GM21367 (cell line): ENCODE results near the gene FIBP.

Source experiments
- ATAC-seq: cut with Tn5 transposase; IDR thresholded peaks from one replicate; pipeline ENCODE4 v1.9.1; 2021; ENCODE audit not compliant: unreplicated experiment

Gene FIBP

DNA sequence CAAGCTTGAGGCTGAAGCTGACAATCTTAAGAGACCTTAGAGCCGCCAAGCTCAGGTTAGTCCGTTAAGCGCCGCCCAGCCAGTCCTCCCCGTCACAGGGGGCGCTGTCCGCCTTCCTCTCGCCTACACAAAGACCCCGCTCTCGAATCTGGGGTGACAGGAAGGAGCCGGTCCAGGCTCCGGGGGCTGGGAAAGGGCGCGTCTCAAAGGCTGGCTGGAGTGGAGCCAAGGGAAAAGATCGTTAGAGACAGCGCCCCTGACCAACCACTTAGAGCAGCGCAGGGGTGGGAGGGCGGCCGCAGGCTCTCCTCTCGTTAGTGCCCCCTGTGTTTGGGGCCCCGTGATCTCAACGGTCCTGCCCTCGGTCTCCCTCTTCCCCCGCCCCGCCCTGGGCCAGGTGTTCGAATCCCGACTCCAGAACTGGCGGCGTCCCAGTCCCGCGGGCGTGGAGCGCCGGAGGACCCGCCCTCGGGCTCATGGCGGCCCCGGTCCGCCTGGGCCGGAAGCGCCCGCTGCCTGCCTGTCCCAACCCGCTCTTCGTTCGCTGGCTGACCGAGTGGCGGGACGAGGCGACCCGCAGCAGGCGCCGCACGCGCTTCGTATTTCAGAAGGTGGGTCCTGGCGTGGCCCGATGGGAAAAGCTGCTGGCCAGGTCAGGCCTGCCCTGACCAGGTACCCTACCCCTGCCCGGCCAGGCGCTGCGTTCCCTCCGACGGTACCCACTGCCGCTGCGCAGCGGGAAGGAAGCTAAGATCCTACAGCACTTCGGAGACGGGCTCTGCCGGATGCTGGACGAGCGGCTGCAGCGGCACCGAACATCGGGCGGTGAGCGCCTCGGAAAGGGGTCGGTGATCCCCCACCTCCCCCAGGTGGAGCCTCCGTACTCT lies 27.8 kb downstream of the FIBP start, which contains the start of gene MUS81:
MUS81 (plus strand) TSS at position 156 of the 887 bp plus-strand sequence; CDS start at position 477, 321 bp downstream.
- ATAC-seq = no peak

DNA sequence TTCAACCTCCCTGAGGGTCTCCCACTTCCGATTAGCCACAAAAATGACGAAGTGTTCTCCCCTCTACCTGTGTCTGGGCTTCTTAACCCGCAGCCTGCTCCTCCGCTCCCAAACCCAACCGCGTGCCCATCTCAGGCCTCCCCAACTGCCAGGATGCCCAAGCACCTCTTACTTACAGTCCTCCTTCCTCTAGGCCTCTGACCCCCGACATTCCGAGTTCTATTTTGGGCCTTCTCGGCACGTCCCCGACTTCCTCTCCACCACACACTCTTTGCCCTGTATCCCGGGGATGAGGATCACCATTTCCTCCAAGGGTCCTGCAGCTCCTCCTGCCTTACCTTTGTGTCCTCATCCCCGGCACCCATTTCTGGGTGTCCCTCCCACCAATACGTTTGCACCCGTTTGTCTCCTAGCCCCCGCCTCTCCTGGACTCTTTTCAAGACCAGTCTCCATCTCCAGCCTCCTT lies 28.4 kb downstream of the FIBP start:
- no peak for ATAC-seq

DNA sequence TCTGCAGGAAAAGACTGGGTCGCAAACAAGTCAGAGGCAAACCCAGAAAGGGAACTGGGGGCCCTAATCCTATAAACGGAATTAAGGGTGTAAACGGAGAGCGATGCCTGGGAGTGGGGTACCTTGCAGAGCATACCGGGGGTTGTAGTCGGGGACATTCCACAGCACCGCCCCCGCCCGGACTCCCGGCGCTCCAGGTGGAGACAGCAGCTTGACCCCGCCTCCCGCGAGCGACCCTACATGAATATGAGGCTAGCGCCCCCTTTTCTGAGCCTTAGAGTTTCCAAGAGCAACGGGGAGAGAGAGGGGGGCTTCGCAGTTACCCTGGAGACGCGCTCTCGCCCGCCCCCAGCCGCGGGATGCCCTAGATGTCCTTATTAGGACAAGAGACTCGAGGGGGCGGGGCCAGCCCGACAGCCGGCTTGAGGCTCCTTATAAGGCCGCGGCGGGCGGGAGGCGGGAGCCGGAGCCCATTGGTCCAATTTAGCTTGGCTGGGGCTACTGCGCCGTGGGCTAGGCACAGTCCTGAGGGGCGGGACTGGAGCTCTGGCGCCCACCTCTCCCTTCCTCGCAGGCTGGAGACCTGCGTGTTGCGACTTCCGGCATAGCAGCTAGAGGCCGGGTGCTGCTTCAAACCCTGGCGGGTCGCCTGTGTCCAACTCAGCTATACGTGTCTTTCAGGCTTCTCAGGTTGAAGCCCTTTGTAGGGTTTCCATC lies 29.0 kb downstream of the FIBP start:
- peak; percentile 38 for ATAC-seq

DNA sequence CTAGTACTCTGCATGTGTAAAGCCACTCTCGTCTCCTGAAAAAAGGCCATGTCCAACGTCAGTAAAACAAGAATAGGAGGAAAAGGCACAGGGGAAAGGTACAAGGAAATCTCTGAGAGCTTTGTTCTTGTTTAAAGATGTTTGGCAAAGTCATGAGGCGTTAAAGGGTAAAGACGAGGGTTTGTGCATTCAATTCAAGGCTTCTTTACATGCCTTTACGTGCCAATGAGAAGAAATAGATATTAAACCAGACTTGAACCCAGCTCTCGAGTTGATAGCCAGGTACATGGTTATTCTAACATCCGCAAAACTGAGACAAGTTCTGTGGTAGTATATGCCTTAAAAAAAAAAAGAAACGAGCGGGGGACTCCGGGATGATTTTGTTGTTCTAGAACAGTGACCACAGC lies 29.6 kb downstream of the FIBP start:
- ATAC-seq = no peak

DNA sequence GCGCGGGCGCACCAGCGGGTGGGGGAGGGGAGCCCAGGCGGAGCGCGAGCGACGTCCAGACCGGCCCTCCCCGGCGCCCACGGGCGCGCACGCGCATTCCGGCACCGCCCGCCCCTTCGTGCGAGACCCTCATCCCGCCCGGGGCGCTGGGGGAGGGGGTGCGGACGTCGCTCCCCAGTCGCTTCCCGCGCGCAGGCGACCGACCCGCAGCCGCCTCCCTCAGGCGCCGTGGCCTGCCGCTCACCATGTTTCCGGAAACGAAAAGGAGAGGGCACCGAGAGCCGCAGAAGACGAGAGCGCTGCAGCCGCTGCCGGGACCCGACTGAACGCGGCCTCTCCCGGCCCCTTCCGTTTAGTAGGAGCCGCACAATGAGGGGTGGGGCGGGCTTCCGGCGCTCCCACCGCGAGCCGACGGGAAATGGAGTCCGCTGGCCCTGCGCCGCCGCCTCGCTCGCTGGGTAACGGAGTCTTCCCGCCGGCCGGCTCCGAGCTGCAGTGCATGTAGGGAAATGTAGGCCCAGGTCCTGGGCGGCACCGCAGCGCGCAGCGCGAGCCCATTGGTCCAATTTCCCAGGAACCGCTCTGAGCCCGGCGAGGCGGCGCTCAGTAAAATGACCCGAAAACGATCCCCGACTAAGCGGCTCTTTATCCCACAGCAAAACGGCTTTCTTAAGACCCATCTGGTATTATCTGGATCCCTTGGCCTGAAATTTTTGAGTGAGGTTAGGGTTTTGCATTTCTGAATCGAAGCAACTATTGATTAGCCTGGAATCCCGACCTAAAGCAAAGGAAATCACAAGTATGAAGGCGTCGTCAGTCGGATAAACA lies 30.2 kb downstream of the FIBP start, which contains the start of gene CFL1:
CFL1 (minus strand) TSS at position 328 of the 828 bp plus-strand sequence; CDS start at position 247, 81 bp downstream.
- ATAC-seq = peak; percentile 36

DNA sequence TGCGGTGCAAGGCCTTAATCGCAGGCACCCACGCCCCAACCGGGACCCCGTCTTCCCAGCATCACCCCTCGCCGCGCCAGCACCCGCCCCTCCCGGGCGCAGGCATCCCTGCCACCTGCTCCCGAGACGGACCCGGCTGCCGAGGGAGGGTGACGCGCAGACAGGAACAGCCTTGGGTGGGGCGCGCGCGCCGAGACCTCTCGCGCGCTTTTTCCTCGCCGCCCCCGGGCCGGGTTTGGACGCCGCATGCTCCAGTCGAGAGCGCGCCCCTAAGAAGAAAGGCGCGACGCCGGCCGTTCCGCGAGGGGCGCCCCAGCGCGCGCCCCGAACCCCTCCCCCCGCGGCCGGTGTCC lies 30.8 kb downstream of the FIBP start:
- ATAC-seq = peak; percentile 3

DNA sequence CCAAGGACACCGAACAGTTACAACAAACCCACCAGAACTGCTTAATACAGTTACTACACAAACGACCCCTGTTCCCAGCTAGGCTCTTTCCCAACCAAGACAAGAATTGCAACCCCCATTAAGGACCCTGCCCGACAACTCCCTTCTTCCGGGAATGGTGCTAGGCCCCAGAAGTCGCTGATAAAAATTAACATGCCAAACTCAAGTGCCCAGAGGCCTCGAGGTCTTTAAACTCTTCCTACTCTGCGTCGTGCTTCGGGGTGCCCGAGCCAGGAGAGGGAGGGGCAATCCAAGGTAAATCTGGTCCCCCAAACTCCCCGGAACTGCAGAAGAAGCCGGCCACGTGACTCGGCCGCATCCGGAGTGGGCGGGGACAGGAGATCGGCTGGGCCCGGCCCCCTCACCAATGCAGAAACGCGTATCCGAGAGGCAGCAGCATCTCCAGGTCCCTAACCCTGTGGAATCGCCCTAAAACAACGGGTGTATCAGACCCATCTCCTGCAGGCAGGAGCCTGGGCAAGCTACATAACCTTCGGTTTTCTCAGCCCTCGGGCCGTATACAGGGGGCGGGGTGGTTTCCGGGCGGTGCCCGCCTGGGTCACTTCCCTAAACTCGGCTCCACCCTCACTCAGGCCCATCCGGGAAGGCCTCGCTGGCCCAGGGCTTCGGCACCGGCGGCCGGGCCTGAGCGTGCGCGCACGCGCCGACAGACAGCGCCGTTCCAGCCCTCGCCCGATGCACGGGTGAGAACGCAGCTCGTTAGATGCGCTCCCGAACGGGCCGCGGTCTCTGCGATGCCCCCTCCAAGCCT lies 31.4 kb downstream of the FIBP start:
- no peak for ATAC-seq

DNA sequence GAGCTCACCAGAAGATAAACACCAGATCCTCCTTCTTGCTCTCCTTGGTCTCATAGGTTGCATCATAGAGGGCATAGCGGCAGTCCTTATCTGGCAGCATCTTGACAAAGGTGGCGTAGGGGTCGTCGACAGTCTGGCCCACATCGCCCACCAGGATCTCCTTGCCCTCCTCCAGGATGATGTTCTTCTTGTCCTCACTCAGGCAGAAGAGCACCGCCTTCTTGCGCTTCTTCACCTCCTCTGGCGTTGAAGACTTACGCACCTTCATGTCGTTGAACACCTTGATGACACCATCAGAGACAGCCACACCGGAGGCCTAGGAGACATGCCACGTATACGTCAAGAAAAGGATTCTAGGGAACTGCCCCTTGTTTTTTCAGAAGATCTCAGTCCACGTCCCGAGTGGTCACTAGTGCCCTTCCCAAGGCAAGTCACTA lies 32.3 kb downstream of the FIBP start:
- ATAC-seq = no peak

DNA sequence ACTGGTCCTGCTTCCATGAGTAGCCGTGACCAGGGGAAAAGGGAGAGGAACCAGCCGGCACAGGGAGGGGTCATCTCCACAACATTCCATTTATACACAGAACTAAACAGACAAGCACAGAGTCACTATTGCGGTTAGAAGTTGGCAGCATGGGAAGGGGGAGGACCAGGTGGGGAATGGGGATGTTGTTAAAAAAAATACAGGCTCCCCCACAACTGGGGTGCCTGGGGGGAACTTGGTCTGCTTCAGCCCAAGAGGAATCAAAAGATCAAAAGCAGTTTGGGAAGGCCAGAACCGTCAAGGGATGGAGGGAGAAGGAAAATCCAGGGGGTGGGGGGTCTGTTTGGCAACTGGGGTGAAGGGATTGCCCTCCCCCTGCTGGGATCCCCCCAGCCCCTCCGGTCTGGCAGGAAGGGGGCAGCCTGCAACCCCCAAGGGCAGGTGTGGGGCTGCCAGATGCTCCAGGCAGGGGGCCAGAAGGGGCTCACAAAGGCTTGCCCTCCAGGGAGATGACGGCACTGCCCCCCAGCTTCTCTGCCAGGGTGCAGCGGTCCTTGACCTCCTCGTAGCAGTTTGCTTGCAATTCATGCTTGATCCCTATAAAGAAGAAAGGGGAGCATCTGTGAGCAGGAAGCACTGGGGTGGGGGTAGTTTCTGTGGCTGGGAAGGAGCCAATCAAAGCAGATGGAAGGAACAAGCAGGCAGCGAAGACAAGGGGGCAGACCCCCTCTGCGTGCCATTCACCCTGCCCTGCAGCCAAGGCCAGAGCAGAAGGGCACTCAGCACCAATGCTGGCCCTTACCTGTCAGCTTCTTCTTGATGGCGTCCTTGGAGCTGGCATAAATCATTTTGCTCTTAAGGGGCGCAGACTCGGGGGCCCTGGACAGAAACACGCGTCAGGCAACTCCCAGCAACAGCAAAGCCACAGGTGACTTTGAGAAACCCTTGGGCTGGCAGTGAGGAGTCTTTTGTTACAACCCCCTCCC lies 33.1 kb downstream of the FIBP start:
- no peak for ATAC-seq

DNA sequence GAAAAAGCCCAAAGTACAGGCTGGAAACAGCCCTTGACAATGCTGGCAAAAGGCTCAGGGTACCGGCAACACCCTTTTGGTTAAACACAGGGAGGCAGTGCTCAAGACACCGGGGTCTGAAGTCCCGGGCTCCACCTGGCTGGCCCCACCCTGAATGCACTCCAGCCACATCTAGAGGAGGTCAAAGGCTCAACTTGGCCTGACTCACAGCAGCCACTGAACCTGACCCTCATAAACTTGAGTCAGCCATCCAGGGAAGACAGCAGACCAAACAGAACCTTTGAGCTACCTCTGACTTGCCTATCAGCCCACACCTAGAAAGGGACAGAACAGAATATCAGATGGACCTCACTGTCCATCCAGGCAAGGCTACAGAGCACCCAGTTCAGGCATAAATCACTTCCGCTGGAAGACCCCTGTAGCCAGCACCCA lies 34.1 kb downstream of the FIBP start:
- no peak for ATAC-seq

DNA sequence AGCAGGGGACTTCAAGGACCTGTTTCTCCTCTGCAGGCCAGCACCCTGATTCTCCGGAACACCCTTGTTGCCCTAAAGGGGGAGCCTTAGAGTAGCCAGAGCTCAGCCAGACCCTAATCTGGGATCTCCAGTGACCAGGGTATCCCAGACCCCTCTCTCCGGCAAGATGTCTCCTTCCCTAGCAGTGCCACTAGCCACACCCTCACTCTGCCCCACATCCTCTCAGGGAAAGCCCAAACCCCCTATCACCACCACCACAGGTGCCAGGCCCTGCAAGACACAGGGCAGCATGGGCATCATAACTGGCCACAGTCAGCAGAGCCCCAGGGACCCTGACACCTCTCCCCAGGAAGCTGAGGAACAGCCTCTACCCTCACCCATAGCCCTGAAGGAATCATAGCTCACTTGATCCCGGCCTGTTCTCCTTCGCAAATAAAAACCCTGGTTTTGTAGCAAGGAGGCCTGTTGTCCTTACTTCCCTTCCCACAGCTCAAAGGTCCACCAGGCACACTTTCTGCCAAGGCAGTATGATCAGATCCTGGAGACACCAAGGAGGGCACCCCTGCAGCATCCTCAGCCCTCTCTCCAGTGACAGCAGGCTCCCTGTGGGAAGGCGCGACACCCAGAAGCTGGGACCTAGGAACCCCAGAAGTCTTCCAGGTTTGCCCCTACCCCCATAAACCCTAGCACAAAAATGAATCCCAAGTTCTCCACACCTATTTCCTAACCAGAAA lies 34.9 kb downstream of the FIBP start:
- no peak for ATAC-seq

DNA sequence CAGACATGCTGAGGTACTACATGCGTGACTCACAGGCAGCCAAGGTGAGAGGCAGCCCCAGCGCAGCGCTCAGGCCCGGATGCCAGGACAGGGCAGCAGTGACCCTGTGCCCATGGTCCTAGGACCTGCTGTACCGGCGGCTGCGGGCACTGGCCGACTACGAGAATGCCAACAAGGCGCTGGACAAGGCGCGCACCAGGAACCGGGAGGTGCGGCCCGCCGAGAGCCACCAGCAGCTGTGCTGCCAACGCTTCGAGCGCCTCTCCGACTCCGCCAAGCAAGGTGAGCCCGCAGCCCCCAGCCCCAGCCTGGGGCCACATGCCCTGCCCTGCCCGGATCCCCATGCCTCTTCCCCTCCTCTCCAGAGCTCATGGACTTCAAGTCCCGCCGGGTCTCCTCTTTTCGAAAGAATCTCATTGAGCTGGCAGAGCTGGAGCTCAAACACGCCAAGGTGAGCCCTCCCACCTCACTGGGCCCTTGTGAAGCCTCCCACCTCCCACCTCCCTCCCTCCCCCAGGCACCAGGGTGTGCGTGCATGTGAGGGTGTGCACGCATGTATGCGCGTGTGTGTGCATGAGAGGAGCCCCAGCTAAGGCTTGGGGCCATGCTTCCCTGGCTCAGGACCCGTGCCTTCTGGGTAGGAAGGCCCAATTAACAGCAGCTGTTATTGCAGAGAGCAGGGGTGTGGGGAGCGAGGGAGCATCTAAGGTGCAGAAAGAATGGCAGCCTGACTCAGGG lies 35.6 kb downstream of the FIBP start:
- no peak for ATAC-seq

DNA sequence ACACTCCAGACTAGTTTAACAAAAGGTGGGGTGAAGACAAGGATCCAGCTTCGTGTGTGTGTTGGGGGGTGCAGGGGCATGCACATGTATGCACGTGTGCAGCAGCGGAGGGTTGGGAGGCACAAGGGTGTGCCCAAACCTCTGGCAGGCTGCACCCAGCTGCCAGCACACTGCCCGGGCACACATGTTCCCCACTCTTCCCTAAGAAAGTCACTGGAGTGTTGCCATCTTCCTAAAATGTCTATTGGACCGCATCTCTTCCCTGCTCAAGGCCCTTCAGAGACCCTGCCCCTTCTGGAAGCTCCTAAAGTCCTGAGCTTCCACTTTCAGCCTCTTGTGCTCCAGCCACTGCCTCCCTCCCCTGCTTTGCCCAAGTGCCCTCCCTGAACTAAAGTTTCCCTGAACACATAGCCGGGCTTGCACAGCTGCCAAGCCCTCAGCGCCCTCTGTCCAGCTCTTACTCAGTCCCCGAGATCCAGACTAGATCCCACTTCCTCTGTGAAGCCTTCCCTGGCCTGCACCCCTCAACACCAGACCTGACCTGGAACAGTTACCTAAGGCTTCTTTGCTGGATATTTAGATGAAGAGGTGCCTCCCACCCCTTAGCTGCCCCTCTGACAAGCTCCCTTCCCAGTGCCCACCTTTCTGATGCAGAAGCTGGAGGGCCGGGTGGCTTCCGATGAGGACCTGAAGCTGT lies 36.3 kb downstream of the FIBP start:
- ATAC-seq = no peak

DNA sequence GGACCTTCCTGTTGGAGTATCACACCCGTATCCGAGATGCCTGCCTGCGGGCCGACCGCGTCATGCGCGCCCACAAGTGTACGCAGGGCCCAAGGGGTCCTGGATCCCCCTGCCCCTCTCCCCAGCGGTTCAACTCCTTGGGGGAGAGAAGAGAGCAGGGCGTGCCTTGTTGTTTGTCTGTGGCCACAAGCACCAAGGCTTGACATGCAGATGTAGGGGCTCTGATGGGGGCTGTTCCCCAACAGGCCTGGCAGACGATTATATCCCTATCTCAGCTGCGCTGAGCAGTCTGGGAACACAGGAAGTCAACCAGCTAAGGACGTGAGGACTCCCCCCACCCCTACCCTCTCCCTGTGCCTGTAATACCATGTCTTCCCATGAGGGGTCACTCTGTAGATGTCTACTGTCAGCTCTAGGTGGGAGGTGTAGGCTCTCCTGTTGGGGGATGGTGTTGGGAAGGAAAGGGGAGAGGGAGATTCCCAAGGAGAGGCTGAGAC lies 37.1 kb downstream of the FIBP start:
- no peak for ATAC-seq

DNA sequence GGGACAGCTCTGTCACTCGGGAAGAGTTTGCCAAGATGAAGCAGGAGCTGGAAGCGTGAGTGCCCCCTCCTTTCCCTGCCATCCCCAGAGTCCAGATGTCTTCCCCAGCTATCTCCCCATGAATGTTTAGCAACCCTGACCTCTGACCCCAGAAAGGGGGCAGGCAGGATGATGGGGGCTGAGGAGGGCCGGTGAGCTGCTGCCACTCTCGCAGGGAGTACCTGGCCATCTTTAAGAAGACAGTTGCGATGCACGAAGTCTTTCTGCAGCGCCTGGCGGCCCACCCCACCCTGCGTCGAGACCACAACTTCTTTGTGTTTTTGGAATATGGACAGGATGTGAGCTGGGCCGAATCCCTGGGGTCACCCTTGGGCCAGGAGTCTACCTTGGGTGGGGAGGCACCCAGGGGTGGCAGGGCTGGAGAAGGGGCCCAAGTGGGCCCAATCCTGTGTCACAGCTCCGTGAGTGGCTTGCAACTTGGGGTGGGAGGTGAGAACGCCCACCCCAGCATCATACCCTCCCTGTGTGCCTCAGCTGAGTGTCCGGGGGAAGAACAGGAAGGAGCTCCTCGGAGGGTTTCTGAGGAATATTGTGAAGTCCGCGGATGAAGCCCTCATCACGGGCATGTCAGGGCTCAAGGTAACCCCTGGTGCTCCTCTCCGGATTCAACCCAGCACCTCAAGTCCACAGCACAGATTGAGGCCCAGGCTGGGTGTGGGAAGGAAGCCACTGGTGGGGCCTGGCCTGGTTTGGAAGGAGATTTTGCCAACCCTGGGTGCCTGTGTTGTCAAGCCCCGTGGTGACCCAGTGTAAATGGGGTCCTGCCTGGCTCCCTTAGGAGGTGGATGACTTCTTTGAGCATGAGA lies 37.8 kb downstream of the FIBP start:
- no peak for ATAC-seq

DNA sequence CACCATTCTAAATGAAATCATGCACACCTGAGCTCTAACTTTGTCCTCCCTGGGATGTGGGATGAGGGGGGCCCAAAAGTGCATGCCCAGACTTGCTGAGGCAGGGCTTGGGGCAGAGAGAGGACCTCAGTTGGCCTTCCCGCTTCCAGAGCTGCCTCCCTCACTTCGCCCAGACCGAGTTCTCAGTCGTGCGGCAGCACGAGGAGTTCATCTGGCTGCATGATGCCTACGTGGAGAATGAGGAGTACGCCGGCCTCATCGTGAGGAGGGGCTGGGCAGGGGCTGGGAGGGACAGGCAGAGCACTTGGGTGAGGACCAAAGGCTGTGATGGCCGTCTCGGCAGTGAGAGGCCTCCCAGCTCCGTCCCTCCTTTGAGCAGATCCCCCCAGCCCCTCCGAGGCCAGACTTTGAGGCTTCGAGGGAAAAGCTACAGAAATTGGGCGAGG lies 38.5 kb downstream of the FIBP start:
- no peak for ATAC-seq
